GM06990 (cell line): ENCODE measurements around the gene CEP104.

Experiments used
- DNase-seq: peaks from one replicate; pipeline ENCODE4 v3.0.0-alpha.2; 2011; ENCODE audit not compliant: insufficient read length; ENCODE audit errors: extremely low read depth
- H3K27me3 ChIP-seq: replicated peaks from 2 replicates; pipeline ENCODE4 v1.6.0; 2011; ENCODE audit warnings: low read length; ENCODE audit not compliant: control insufficient read depth, insufficient read depth
- H3K36me3 ChIP-seq: 2 replicates; pipeline ENCODE4 v1.5.1; 2011; ENCODE audit warnings: low read length; ENCODE audit not compliant: control insufficient read depth, insufficient read depth
- H3K4me3 ChIP-seq: replicated peaks from 2 replicates; pipeline ENCODE4 v1.5.1; 2011; ENCODE audit warnings: low read depth, mild to moderate bottlenecking, control low read depth, low read length
- CTCF ChIP-seq: IDR thresholded peaks from 2 replicates; pipeline ENCODE4 v1.5.1; 2011; ENCODE audit warnings: low read length, control low read depth, mild to moderate bottlenecking, inconsistent platforms; ENCODE audit not compliant: insufficient read depth, poor library complexity, severe bottlenecking

CEP104 gene

DNA sequence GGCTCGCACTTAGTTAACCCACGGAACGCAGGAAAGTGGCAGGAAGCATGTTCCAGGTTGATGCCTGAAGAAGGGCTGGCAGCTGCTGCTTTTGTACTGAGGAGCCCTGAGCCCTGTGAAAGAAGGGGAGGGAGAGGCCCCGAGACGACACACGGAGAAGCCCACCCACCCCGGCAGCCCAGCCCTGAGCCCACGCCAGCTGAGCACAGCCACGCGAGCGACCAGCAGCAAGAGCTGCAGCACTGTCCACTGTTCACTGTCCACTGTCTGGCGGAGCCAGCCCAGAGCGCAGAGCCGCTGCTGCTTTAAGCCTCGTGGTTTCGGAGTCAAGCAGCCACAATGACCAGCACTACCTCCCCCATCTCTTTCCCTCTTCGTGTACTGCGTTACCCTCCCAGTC is 66.1 kb downstream of the CEP104 start:
- no peak for TF ChIP-seq CTCF
- Histone ChIP-seq H3K36me3 (peaks cover 20% of the 10 kb centered on the region), H3K27me3 (no peaks in the 10 kb centered on the region), H3K4me3 (no peak overlapping the region)
- no peak for DNase-seq

GRCh38 chr1:3790500-3790923 is 66.5 kb downstream of the CEP104 start:
- no peak for DNase-seq
- TF ChIP-seq CTCF: no peak

GRCh38 chr1:3789421-3790300 is 67.3 kb downstream of the CEP104 start:
- peaks cover 24% of the 10 kb centered on the region for H3K36me3 ChIP-seq

More at GRCh38 chr1:3790500-3790923, 66.5 kb downstream of the CEP104 start:
- Histone ChIP-seq H3K36me3 (peaks cover 20% of the 10 kb centered on the region), H3K4me3 (no peak overlapping the region), H3K27me3 (no peaks in the 10 kb centered on the region)

DNA sequence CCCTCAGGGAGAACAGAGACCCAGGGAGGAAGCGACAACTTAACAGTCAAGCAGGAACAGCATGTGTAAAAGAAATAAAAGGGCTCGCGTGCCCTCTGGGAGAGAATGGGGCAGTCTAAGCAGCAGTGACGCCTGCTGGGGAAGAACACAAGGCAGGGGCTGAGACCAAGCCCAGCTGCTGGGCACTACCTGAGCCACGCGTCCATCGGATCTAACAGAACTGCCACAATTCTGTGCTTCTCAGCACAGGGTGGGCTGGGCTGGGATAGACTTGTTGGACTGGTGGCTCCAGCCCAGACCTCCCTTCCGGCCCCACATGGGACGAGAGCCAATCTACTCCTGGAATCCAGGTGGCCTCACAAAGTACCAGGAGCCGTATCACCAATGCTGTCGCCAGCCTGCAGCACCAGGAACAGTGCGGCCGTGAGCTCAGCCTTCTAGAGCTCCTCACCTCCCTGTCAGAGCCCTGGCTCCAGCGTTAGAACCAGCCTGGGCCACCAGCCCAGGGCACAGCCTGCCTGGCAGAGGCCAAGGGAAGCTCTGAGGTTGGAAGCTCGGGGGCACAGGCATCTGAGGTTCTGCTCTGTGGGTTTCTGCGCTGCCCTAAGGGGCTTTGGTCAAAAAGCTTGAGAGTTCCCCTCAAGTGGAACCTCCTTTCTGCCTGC is 68.1 kb downstream of the CEP104 start:
- TF ChIP-seq CTCF: no peak
- Histone ChIP-seq H3K36me3 (peaks cover 26% of the 10 kb centered on the region), H3K4me3 (no peak overlapping the region), H3K27me3 (no peaks in the 10 kb centered on the region)
- DNase-seq: no peak

More at GRCh38 chr1:3789421-3790300, 67.3 kb downstream of the CEP104 start:
- Histone ChIP-seq H3K27me3 (no peaks in the 10 kb centered on the region), H3K4me3 (no peak overlapping the region)
- DNase-seq: no peak
- TF ChIP-seq CTCF: no peak

GRCh38 chr1:3787745-3788605 is 69.0 kb downstream of the CEP104 start:
- TF ChIP-seq CTCF: no peak
- no peak overlapping the region for H3K4me3 ChIP-seq
- H3K36me3 ChIP-seq: peaks cover 26% of the 10 kb centered on the region
- no peak for DNase-seq
- no peaks in the 10 kb centered on the region for H3K27me3 ChIP-seq
